CD4-positive, CD25-positive, alpha-beta regulatory T cell (primary cell): ENCODE results near the gene GTF3C1. TPM values are rescaled to one million over a fixed set of nuclear protein-coding genes. Genes with fewer than 3 reads are reported as not detected.
A peak's percentile ranks its signal among the peaks of the same experiment; 100 is the strongest.
"Not testable (repeated sequence)": the region's sequence is repeated elsewhere in the genome, so short reads cannot be mapped to it uniquely, and the experiment has no call there.

Source experiments
- ATAC-seq, 2 donors: fragments of 150-1000 bp; cut with Tn5 transposase; one replicate each; pipeline ENCODE4 v1.10.0; 2021; ENCODE audit warnings: low read depth in 2 of 2, moderate number of reproducible peaks in 2 of 2, moderate library complexity in 1 of 2
- DNase-seq, 3 donors: peaks; one replicate each; pipeline versions ENCODE4 v3.0.0 to v3.0.0-alpha.2; 2012 to 2022; ENCODE audit warnings: mixed read lengths in 1 of 3
- H3K27ac ChIP-seq: one replicate; pipeline ENCODE4 v1.7.0; 2013; ENCODE audit warnings: mild to moderate bottlenecking, low read length; ENCODE audit not compliant: insufficient read depth, poor library complexity, severe bottlenecking
- H3K27me3 ChIP-seq: one replicate; pipeline ENCODE4 v1.7.0; 2013; ENCODE audit warnings: low read length; ENCODE audit not compliant: control insufficient read depth, insufficient read depth
- H3K36me3 ChIP-seq: one replicate; pipeline ENCODE4 v1.7.0; 2013; ENCODE audit warnings: mild to moderate bottlenecking, low read length, moderate library complexity; ENCODE audit not compliant: control insufficient read depth, insufficient read depth
- H3K4me1 ChIP-seq: 2 replicates; pipeline ENCODE4 v1.7.0; 2013; ENCODE audit warnings: mild to moderate bottlenecking, low read length; ENCODE audit not compliant: insufficient read depth, control insufficient read depth, poor library complexity, severe bottlenecking
- H3K4me3 ChIP-seq: one replicate; pipeline ENCODE4 v1.7.0; 2013; ENCODE audit warnings: low read depth, mild to moderate bottlenecking, low read length, moderate library complexity
- H3K9me3 ChIP-seq, 2 experiments: 1 replicate in 1 of 2; 2 replicates in 1 of 2; pipeline ENCODE4 v1.7.0; 2013; ENCODE audit warnings: low read length in 2 of 2, mild to moderate bottlenecking in 1 of 2, moderate library complexity in 1 of 2; ENCODE audit not compliant: control insufficient read depth in 2 of 2
- H3K27ac Mint-ChIP-seq, 3 donors: one replicate each; pipeline ENCODE4 v1.8.0; 2020 to 2022; ENCODE audit warnings: mild to moderate bottlenecking in 3 of 3, mixed read lengths in 3 of 3, moderate library complexity in 2 of 3
- H3K27me3 Mint-ChIP-seq: one replicate; pipeline ENCODE4 v1.8.0; 2022; ENCODE audit warnings: mild to moderate bottlenecking, mixed read lengths
- H3K36me3 Mint-ChIP-seq: one replicate; pipeline ENCODE4 v1.8.0; 2020; ENCODE audit warnings: mixed read lengths
- H3K4me1 Mint-ChIP-seq, 4 donors: one replicate each; pipeline ENCODE4 v1.8.0; 2020 to 2022; ENCODE audit warnings: mixed read lengths in 4 of 4, mild to moderate bottlenecking in 1 of 4
- H3K4me3 Mint-ChIP-seq, 4 donors: one replicate each; pipeline ENCODE4 v1.8.0; 2020 to 2022; ENCODE audit warnings: mild to moderate bottlenecking in 4 of 4, mixed read lengths in 4 of 4, moderate library complexity in 3 of 4
- H3K9me3 Mint-ChIP-seq, 7 donors: one replicate each; pipeline ENCODE4 v1.8.0; 2020 to 2022; ENCODE audit warnings: mixed read lengths in 7 of 7, mild to moderate bottlenecking in 3 of 7, moderate library complexity in 2 of 7
- polyA plus RNA-seq, 4 donors: library from polyadenylated mRNA; unstranded; fragments of 300-500 nt; fragmentation: Illumina TruSeq; gene quantifications; one replicate each; pipeline ENCODE4 v1.2.3, GENCODE V29; 2021
- total RNA-seq: library from RNA; stranded (reverse); gene quantifications from one replicate; pipeline ENCODE4 v1.2.3, GENCODE V29; 2022

Gene GTF3C1
- total and polyA plus RNA-seq, 5 donors from 2014 or later = 14.9 to 57.2 (median 21.2) TPM

DNA sequence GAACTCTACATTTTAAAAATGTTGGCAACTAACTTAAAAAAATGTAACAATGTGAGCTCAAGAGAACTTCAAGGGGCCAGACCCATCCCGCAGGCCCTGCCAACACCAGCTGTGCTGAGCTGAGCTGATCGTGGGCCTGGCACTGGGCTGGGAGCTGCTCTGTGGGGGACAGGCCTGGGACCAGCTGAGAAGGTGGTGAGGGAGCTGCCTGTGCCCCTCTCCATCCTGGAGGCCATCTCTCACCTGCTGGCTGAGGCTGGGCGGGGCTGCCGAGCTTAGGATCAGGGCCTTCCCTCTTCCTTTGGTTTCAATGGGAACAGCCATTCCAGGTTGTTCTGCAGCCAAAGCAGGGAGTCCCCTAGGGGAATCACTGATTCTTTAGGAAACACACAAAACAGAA lies 89.5 kb downstream of the GTF3C1 start:
- H3K9me3 ChIP-seq = no peaks in the 10 kb centered on the region
- Mint-ChIP-seq H3K4me3 (no peak overlapping the region), H3K27ac (no peak overlapping the region), H3K4me1 (peaks cover 9 to 37% (median 22%) of the 10 kb centered on the region in 4 donors), H3K36me3 (peaks cover 9% of the 10 kb centered on the region), H3K9me3 (peaks cover 0 to 1% (median 0%) of the 10 kb centered on the region in 7 donors), H3K27me3 (no peaks in the 10 kb centered on the region)
- H3K36me3 ChIP-seq = peaks cover 22% of the 10 kb centered on the region
- no peak for DNase-seq
- no peak overlapping the region for H3K27ac ChIP-seq
- peaks cover 36% of the 10 kb centered on the region for H3K4me1 ChIP-seq
- no peaks in the 10 kb centered on the region for H3K27me3 ChIP-seq
- ATAC-seq = no peak
- H3K4me3 ChIP-seq = no peak overlapping the region

DNA sequence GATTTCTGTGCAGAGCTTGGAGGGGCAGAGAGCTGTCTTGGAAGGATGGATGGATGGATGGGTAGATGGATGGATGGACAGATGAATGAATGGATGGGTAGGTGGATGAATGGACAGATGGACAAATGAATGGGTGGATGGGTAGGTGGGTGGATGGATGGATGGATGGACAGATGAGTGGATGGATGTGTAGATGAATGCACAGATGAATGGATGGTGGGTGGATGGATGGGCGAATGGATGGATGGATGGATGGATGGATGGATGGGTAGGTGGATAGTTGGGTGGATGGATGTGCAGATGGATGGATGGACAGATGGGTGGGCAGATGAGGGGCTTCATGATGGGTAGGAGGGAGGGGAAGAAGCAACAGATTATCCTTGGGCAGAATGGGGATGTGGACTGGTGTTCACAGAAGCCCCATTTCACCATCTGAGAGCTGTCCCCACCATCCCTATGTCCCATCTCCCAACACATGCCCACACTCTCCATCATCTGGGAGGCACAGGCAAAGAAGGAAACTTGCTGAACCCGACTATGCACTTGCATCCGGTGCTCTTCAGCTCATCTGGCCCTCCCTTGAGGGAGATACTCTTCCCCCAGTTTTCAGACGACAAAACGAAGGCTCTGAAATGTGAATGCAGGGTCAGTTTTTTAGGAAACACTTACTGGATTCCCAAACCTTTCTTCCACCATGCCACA lies 90.6 kb downstream of the GTF3C1 start:
- Mint-ChIP-seq H3K4me1 (peaks cover 9 to 47% (median 22%) of the 10 kb centered on the region in 4 donors), H3K27me3 (no peaks in the 10 kb centered on the region), H3K9me3 (peaks cover 0 to 1% (median 0%) of the 10 kb centered on the region in 7 donors), H3K36me3 (peaks cover 5% of the 10 kb centered on the region), H3K27ac (peak overlapping the region in 1 of 3 donors; percentile 52), H3K4me3 (no peak overlapping the region)
- H3K9me3 ChIP-seq = no peaks in the 10 kb centered on the region
- peaks cover 17% of the 10 kb centered on the region for H3K36me3 ChIP-seq
- ATAC-seq = no peak
- DNase-seq = no peak
- no peak overlapping the region for H3K4me3 ChIP-seq
- H3K27me3 ChIP-seq = no peaks in the 10 kb centered on the region
- H3K27ac ChIP-seq = no peak overlapping the region
- peaks cover 33% of the 10 kb centered on the region for H3K4me1 ChIP-seq

GRCh38 chr16:27458258-27458657 lies 91.5 kb downstream of the GTF3C1 start:
- Mint-ChIP-seq H3K27me3 (no peaks in the 10 kb centered on the region), H3K27ac (no peak overlapping the region), H3K4me3 (no peak overlapping the region), H3K36me3 (peaks cover 5% of the 10 kb centered on the region), H3K4me1 (peaks cover 11 to 45% (median 18%) of the 10 kb centered on the region in 4 donors), H3K9me3 (peaks cover 0 to 1% (median 0%) of the 10 kb centered on the region in 7 donors)
- peaks cover 16% of the 10 kb centered on the region for H3K36me3 ChIP-seq
- no peak overlapping the region for H3K4me3 ChIP-seq
- H3K27ac ChIP-seq = no peak overlapping the region
- peaks cover 25% of the 10 kb centered on the region for H3K4me1 ChIP-seq
- DNase-seq (no peak), ATAC-seq (no peak)
- no peaks in the 10 kb centered on the region for H3K27me3 ChIP-seq
- H3K9me3 ChIP-seq = no peaks in the 10 kb centered on the region

DNA sequence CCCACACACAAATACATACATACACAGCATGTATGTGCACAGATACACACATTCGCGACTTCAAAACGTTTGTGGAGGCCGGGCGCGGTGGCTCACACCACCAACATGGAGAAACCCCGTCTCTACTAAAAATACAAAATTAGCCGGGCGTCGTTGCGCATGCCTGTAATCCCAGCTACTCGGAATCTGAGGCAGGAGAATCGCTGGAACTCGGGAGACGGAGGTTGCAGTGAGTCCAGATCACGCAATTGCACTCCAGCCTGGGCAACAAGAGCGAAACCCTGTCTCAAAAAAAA lies 92.2 kb downstream of the GTF3C1 start:
- not testable (repeated sequence) for H3K27me3 Mint-ChIP-seq, H3K9me3 ChIP-seq, H3K9me3 Mint-ChIP-seq, DNase-seq, H3K27ac ChIP-seq, H3K4me3 ChIP-seq, H3K27me3 ChIP-seq, H3K36me3 Mint-ChIP-seq, ATAC-seq
- H3K4me3 Mint-ChIP-seq = peak overlapping the region in 1 of 4 donors; percentile 68
- peak overlapping the region in 2 of 3 donors; percentile 86 to 92 for H3K27ac Mint-ChIP-seq
- Histone ChIP-seq H3K4me1 (peaks cover 19% of the 10 kb centered on the region), H3K36me3 (peaks cover 16% of the 10 kb centered on the region)
- H3K4me1 Mint-ChIP-seq = peaks cover 16 to 49% (median 22%) of the 10 kb centered on the region in 4 donors

GRCh38 chr16:27455700-27456099 lies 94.0 kb downstream of the GTF3C1 start:
- Histone ChIP-seq H3K36me3 (peaks cover 3% of the 10 kb centered on the region), H3K27me3 (no peaks in the 10 kb centered on the region), H3K9me3 (no peaks in the 10 kb centered on the region), H3K4me1 (peaks cover 26% of the 10 kb centered on the region), H3K27ac (no peak overlapping the region), H3K4me3 (no peak overlapping the region)
- peak in 1 of 3 donors; percentile 34 for DNase-seq
- peaks cover 0 to 1% (median 0%) of the 10 kb centered on the region in 7 donors for H3K9me3 Mint-ChIP-seq
- H3K27ac Mint-ChIP-seq = peak overlapping the region in 2 of 3 donors; percentile 78 to 86
- peaks cover 16 to 63% (median 30%) of the 10 kb centered on the region in 4 donors for H3K4me1 Mint-ChIP-seq
- H3K36me3 Mint-ChIP-seq = peaks cover 5% of the 10 kb centered on the region
- no peak for ATAC-seq
- peak overlapping the region in 1 of 4 donors; percentile 38 for H3K4me3 Mint-ChIP-seq
- no peaks in the 10 kb centered on the region for H3K27me3 Mint-ChIP-seq

- DNase-seq (no peak), ATAC-seq (no peak)
- peaks cover 20 to 82% (median 39%) of the 10 kb centered on the region in 4 donors for H3K4me1 Mint-ChIP-seq
- no peaks in the 10 kb centered on the region for H3K36me3 ChIP-seq
- H3K36me3 Mint-ChIP-seq = peaks cover 3% of the 10 kb centered on the region
- no peaks in the 10 kb centered on the region for H3K27me3 ChIP-seq
- peaks cover 0 to 1% (median 0%) of the 10 kb centered on the region in 7 donors for H3K9me3 Mint-ChIP-seq
- H3K27ac ChIP-seq = no peak overlapping the region
- H3K27ac Mint-ChIP-seq = peak overlapping the region; percentile 56 to 91 (median 69)
- H3K4me1 ChIP-seq = peaks cover 49% of the 10 kb centered on the region
- H3K27me3 Mint-ChIP-seq = no peaks in the 10 kb centered on the region
- no peak overlapping the region for H3K4me3 Mint-ChIP-seq
- no peaks in the 10 kb centered on the region for H3K9me3 ChIP-seq
- no peak overlapping the region for H3K4me3 ChIP-seq
Observed at GRCh38 chr16:27453494-27453825, 96.3 kb downstream of the GTF3C1 start.

DNA sequence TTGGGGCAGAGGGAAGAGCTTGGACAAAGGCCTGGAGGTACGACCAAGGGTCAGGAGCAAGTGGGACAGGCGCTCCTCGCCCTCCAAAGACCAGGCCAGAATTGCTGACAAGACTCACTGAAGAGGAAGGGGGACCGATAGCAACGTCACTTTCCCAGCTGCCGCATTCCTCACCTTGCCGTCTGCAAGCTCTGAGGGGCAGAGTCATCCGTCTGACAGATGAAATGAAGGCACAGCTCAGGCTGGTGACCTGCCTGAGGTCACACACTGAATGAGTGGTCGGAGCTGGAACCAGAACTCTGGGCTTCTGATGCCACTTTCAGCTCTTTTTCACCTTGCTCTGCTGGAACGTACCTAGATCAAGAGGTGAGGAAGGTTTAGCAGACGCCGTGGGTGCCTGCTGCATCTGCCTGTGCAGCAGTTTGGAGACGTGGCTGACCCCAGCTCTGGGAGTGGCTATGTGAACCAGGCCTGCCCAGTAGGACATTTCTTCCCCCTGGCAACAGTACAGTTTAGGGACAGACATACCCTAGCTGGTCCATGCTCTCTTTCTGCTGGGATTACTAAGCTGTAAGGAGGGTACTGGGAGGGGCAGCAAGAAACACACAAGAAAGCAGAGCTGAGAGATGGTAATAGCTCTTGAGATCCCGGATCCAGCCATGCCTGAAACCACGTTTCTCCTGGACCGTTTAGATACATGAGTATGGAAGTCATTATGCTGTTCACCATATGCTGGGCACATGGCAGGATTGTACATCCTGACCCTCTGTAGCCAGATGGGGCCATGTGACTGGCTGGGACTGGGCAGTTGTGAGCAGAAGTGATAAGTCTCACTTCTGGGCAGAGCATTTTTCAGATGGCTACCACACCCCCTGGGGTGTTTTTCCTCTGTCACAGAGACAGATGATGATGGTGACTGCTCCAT lies 96.9 kb downstream of the GTF3C1 start:
- Histone ChIP-seq H3K4me1 (peaks cover 55% of the 10 kb centered on the region), H3K4me3 (no peak overlapping the region), H3K27ac (no peak overlapping the region), H3K36me3 (peaks cover 3% of the 10 kb centered on the region), H3K9me3 (no peaks in the 10 kb centered on the region), H3K27me3 (no peaks in the 10 kb centered on the region)
- H3K4me1 Mint-ChIP-seq = peaks cover 20 to 88% (median 41%) of the 10 kb centered on the region in 4 donors
- H3K27me3 Mint-ChIP-seq = no peaks in the 10 kb centered on the region
- peak overlapping the region in 1 of 4 donors; percentile 46 for H3K4me3 Mint-ChIP-seq
- peak overlapping the region; percentile 56 to 91 (median 69) for H3K27ac Mint-ChIP-seq
- ATAC-seq (no peak), DNase-seq (no peak)
- peaks cover 10% of the 10 kb centered on the region for H3K36me3 Mint-ChIP-seq
- H3K9me3 Mint-ChIP-seq = peaks cover 0 to 2% (median 0%) of the 10 kb centered on the region in 7 donors
